Mesodermal cell (in vitro differentiated cells): Measurements from ENCODE around the gene TMEM129. TPM values are rescaled to one million over a fixed set of nuclear protein-coding genes. Genes with fewer than 3 reads are reported as not detected.

ENCODE experiments used
- H3K27ac ChIP-seq: 2 replicates; pipeline ENCODE4 v1.7.0; 2013; ENCODE audit warnings: mild to moderate bottlenecking, low read depth, low read length, moderate library complexity; ENCODE audit not compliant: severe bottlenecking
- H3K36me3 ChIP-seq: 2 replicates; pipeline ENCODE4 v1.7.1; 2013; ENCODE audit warnings: mild to moderate bottlenecking, low read length, moderate library complexity; ENCODE audit not compliant: control insufficient read depth, insufficient read depth
- H3K4me1 ChIP-seq: one replicate; pipeline ENCODE4 v1.7.1; 2013; ENCODE audit warnings: mild to moderate bottlenecking, low read length; ENCODE audit not compliant: insufficient read depth, control insufficient read depth, poor library complexity, severe bottlenecking
- H3K4me3 ChIP-seq: 2 replicates; pipeline ENCODE4 v1.7.0; 2013; ENCODE audit warnings: low read length, control low read depth, mild to moderate bottlenecking; ENCODE audit not compliant: insufficient read depth, poor library complexity, severe bottlenecking; ENCODE audit errors: extremely low read depth
- H3K9me3 ChIP-seq: 2 replicates; pipeline ENCODE4 v1.7.1; 2013; ENCODE audit warnings: mild to moderate bottlenecking, low read length, moderate library complexity; ENCODE audit not compliant: control insufficient read depth
- WGBS, 2 experiments: methylation state at CpG; one replicate each; pipeline ENCODE4 v1.1.5; 2013; ENCODE audit warnings: missing lambda C conversion rate in 2 of 2; ENCODE audit not compliant: insufficient coverage in 2 of 2; 5-methylcytosine and 5-hydroxymethylcytosine counted together
- polyA plus RNA-seq, 2 experiments: library from polyadenylated mRNA; stranded (reverse); fragments of 50-300 nt; gene quantifications; one replicate each; pipeline ENCODE4 v1.2.3, GENCODE V29; 2013

The TMEM129 gene
- 36.1 TPM for polyA plus RNA-seq (2013, experiment 1 of 2)
- polyA plus RNA-seq (2013, experiment 2 of 2) = 27.0 TPM

DNA sequence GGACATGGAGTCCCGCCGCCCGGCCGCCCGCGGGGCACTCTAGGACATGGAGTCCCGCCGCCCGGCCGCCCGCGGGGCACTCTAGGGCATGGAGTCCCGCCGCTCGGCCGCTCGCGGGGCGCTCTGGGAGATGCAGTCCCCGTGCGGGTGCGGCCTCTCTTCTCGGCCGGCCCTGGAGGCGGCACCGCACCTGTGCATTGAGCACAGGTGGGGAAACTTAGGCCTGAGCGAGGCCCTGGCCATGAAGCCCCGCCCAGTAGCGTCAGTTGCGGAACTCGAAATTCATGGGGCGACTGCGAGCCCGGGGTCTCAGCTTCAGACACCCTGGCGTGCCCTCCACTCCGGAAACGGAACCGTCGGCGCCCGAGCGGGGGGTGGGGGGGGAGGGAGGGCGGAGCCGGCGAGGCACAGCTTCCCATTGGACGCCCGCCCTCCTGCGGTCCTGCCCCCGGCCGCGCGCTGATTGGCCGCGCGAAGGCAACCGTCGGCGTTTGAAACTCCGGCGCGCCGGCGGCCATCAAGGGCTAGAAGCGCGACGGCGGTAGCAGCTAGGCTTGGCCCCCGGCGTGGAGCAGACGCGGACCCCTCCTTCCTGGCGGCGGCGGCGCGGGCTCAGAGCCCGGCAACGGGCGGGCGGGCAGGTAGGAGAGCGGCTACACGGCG, at the start of gene TMEM129, which contains the start of gene TACC3:
TSS of gene TMEM129 (minus strand) at position 321 of the 663 bp plus-strand sequence. CDS start 486 bp downstream, outside the sequence.
TSS of gene TACC3 (plus strand) at position 519 of the 663 bp plus-strand sequence. CDS start 1,901 bp downstream, outside the sequence.
- peak within 1 kb of the TSS; percentile 59 for H3K27ac ChIP-seq
- 0% methylated on average over 41 to 58 of the region's 83 CpGs for WGBS, 2 experiments

DNA sequence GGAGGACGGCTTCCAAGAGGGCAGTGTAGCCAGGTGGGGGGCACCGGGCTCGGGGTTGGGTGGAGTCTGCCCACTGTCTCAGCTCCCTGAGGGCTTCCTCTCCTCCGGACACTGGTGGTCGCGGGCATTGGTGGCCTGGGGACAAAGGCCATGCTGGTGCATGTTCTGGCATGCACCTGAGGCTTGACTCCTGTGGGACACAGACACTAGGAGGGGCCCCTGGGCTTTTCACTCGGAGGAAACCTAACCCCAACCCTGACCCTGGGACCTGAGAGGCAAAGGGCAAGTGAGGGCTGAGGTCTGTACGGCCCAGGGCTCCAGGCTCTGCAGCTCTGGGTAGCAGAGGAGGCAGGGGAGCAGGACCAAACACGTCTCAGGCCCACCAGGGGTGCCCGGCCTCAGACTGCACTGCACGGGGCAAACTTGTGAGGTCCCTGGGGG, 49.7 kb upstream of the TMEM129 start:
- H3K4me3 ChIP-seq = no peak overlapping the region
- H3K4me1 ChIP-seq = peaks cover 8% of the 10 kb centered on the region
- 88 to 96% methylated on average over 9 to 11 of the region's 11 CpGs for WGBS, 2 experiments
- H3K27ac ChIP-seq = no peak overlapping the region
- H3K36me3 ChIP-seq = no peaks in the 10 kb centered on the region
- no peaks in the 10 kb centered on the region for H3K9me3 ChIP-seq

More for the DNA sequence above, at the start of gene TMEM129, which contains the start of gene TACC3:
- peaks cover 27% of the 10 kb centered on the region for H3K4me1 ChIP-seq
- no peaks in the 10 kb centered on the region for H3K9me3 ChIP-seq
- peak within 1 kb of the TSS; percentile 70 for H3K4me3 ChIP-seq
- H3K36me3 ChIP-seq = peaks cover 59% of the 10 kb centered on the region

GRCh38 chr4:1770245-1770644, 49.1 kb upstream of the TMEM129 start:
- Histone ChIP-seq H3K36me3 (no peaks in the 10 kb centered on the region), H3K4me3 (no peak overlapping the region), H3K4me1 (peaks cover 8% of the 10 kb centered on the region), H3K9me3 (no peaks in the 10 kb centered on the region), H3K27ac (no peak overlapping the region)
- 90 to 94% methylated on average over 12 to 18 of the region's 33 CpGs for WGBS, 2 experiments

DNA sequence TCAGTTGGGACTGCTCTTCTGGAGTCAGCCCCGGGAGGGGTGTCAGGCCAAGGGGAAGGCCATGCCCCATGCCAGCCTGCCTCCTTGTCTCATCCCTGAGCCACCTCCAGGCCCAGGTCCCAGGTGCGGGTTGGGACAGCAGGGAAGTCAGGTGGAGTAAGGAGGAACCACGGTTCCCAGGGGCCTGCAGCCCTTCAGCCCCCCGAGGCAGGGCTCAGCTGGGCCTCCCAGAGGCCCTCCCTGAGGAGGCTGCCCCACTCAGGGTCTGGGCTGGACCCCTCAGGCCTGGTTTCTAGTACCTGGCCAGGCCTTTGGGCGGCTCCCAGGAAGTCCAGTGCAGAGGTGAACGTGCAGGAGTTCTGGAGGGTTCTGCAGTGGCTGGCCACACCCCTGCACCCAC, 48.6 kb upstream of the TMEM129 start:
- peaks cover 8% of the 10 kb centered on the region for H3K4me1 ChIP-seq
- WGBS, 2 experiments = 92 to 98% methylated on average over 4 to 6 of the region's 6 CpGs
- no peaks in the 10 kb centered on the region for H3K9me3 ChIP-seq
- H3K4me3 ChIP-seq = no peak overlapping the region
- H3K27ac ChIP-seq = no peak overlapping the region
- no peaks in the 10 kb centered on the region for H3K36me3 ChIP-seq

DNA sequence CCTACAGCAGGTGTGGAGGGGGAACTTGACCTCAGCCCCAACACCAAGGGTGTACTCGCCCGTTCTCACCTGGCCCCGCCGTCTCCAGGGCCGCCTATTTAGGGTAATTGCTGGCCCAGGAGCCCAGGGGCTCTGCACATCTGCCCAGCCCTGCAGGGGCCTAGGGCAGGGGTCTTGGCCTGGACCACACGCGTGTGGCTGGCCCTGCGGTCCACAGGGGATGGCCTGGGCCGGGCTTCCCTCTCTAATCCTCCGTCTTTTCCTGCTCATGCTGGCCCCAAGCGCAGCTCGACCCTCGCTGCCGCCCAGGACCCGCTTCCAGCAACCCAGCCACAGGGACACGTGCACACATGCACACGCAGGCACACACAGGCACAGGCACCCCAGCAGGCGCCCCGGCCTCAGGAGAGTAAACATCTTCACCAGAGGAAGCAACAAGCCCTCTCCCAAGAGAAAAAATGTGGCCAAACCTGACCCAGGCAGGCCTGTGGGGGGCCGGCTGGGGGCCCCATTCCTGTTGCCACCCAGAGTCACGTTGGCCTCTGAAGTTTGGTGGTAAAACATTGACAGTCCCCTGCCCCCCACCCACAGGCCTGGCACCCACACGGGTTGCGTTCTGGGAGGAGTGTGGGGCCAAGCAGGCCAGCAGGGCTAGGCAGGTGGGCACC, 47.4 kb upstream of the TMEM129 start:
- H3K9me3 ChIP-seq = no peaks in the 10 kb centered on the region
- no peaks in the 10 kb centered on the region for H3K36me3 ChIP-seq
- 76% methylated on average over 13 to 19 of the region's 23 CpGs for WGBS, 2 experiments
- H3K27ac ChIP-seq = no peak overlapping the region
- H3K4me3 ChIP-seq = no peak overlapping the region
- peaks cover 8% of the 10 kb centered on the region for H3K4me1 ChIP-seq

DNA sequence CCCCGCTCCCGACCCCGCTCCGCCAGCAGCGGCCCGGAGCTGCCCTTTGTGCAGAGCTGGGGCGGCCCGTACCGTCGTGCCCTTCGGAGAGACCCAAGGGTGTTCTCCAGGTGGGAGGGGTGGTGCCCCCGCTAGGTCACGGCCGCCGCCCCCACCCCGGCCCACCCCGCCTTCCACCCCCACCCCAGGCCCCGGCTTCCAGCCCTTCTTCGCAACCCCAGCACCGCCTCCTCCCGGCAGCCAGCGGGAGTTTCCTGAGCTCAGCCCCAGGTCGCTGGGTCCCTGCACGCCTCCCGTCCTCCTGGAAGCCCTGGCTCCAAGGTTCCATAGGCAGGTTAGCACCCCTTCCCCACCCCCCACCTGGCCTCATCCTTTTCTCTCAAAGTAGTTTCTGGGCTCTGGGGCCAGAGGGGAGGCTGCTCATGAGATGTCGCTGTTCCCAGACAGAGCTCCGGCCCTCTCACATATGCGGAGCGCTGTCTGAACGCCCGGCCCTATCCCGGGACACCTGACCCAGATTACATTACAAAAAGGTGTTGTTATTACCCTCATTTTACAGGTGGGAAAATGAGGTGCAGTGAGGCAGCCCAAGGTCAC, 46.7 kb upstream of the TMEM129 start:
- H3K9me3 ChIP-seq = no peaks in the 10 kb centered on the region
- H3K27ac ChIP-seq = no peak overlapping the region
- peaks cover 8% of the 10 kb centered on the region for H3K4me1 ChIP-seq
- 4 to 10% methylated on average over 11 to 14 of the region's 32 CpGs for WGBS, 2 experiments
- H3K36me3 ChIP-seq = no peaks in the 10 kb centered on the region
- no peak overlapping the region for H3K4me3 ChIP-seq

GRCh38 chr4:1767061-1767769, 46.1 kb upstream of the TMEM129 start:
- H3K4me3 ChIP-seq = peak overlapping the region; percentile 19
- WGBS, 2 experiments = 0 to 1% methylated on average over 46 to 53 of the region's 84 CpGs
- no peaks in the 10 kb centered on the region for H3K36me3 ChIP-seq
- H3K9me3 ChIP-seq = no peaks in the 10 kb centered on the region
- no peak overlapping the region for H3K27ac ChIP-seq
- H3K4me1 ChIP-seq = peaks cover 8% of the 10 kb centered on the region

GRCh38 chr4:1766106-1767060, 45.3 kb upstream of the TMEM129 start:
- H3K9me3 ChIP-seq = no peaks in the 10 kb centered on the region
- H3K4me1 ChIP-seq = peaks cover 8% of the 10 kb centered on the region
- H3K36me3 ChIP-seq = no peaks in the 10 kb centered on the region
- H3K4me3 ChIP-seq = peak overlapping the region; percentile 19
- H3K27ac ChIP-seq = peak overlapping the region; percentile 29
- WGBS, 2 experiments = 11 to 18% methylated on average over 26 to 35 of the region's 41 CpGs

DNA sequence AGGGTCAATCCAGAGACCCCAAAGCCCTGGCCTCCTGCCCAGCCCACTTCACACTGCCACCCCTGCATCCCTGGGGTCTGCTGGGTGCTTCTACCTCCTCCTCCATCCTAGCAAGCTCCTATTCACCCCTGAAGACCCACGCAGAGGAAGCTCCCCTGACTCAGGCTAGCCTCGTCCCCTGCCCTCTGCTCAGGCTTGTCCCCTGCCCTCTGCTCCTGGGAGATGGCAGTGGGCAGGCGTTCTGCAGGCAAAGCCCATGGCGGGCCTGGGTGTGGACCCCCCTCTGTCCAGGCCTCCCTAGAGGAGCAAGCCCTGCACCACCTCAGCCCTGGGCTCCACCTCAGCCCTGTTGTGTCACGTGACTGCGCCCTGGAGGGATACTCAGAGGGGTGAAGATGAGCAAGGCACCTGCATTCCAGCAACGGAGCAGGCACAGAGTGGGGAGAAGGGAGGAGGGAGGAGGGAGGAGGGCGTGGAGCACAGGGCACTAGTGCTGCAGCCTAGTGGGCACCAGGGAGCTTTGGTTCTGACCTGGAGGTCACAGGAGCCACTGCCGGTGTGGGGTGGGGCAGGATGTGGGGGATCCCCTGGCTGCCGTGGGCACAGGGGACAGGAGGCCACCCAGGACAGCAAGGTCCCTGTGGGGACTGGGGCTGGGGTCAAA, 44.4 kb upstream of the TMEM129 start:
- 74 to 78% methylated on average over 5 to 10 of the region's 10 CpGs for WGBS, 2 experiments
- no peaks in the 10 kb centered on the region for H3K9me3 ChIP-seq
- H3K4me3 ChIP-seq = no peak overlapping the region
- peaks cover 8% of the 10 kb centered on the region for H3K4me1 ChIP-seq
- no peak overlapping the region for H3K27ac ChIP-seq
- no peaks in the 10 kb centered on the region for H3K36me3 ChIP-seq
